ENCODE results near the gene ACTR3C. TPM values are rescaled to one million over a fixed set of nuclear protein-coding genes. Genes with fewer than 3 reads are reported as not detected.

The ACTR3C gene
- total RNA-seq, 1 experiment from 2014 or later, result 2.2 TPM

GRCh38 chr7:150343225-150343624 is 19.9 kb upstream of the ACTR3C start:
- Histone ChIP-seq H3K27ac (ENCODE audit: insufficient read length, low read depth, low read length) (no peak overlapping the region), H3K9me3 (ENCODE audit: control insufficient read depth, low read depth, low read length) (peaks cover 7% of the 10 kb centered on the region), H2BK12ac (ENCODE audit: insufficient read length, low read depth, low read length) (no peak overlapping the region), H2BK5ac (ENCODE audit: insufficient read length, low read length) (no peak overlapping the region), H4K20me1 (ENCODE audit: control insufficient read depth, insufficient read depth, insufficient read length) (no peaks in the 10 kb centered on the region), H3K27me3 (ENCODE audit: insufficient read depth, low read length) (peaks cover 16% of the 10 kb centered on the region), H3K4me2 (ENCODE audit: insufficient read depth, insufficient read length, low read length) (no peak overlapping the region), H2BK15ac (ENCODE audit: low read depth, low read length) (no peak overlapping the region), H2AFZ (ENCODE audit: low read length) (no peak overlapping the region), H2BK20ac (ENCODE audit: low read depth, low read length, poor library complexity, severe bottlenecking) (no peak overlapping the region), H3K4ac (ENCODE audit: low read depth, low read length) (no peak overlapping the region), H3K14ac (ENCODE audit: insufficient read depth, low read length) (no peak overlapping the region), H2AK5ac (ENCODE audit: insufficient read length, low read length) (no peak overlapping the region), H3K18ac (ENCODE audit: insufficient read length, low read depth, low read length) (no peak overlapping the region), H4K8ac (replicated peaks; ENCODE audit: insufficient read length, low read depth, low read length) (no peak overlapping the region), H3T11ph (ENCODE audit: low read length) (no peak overlapping the region), H3K79me2 (ENCODE audit: insufficient read depth, low read length) (no peaks in the 10 kb centered on the region), H3K23ac (ENCODE audit: insufficient read length, low read depth, low read length) (no peak overlapping the region), H2BK120ac (ENCODE audit: low read depth, low read length, poor library complexity, severe bottlenecking) (no peak overlapping the region), H3K56ac (ENCODE audit: insufficient read length, low read depth, low read length) (no peak overlapping the region), H3K79me1 (ENCODE audit: insufficient read depth, low read depth, low read length, poor library complexity, severe bottlenecking) (no peaks in the 10 kb centered on the region), H3K4me1 (ENCODE audit: insufficient read depth, low read length) (no peaks in the 10 kb centered on the region), H3K23me2 (ENCODE audit: insufficient read length, low read depth, low read length, poor library complexity, severe bottlenecking) (peaks cover 16% of the 10 kb centered on the region), H3K9ac (ENCODE audit: extremely low read depth, insufficient read length, low read length) (no peak overlapping the region), H4K91ac (ENCODE audit: insufficient read length, low read depth, low read length) (no peak overlapping the region), H4K5ac (ENCODE audit: insufficient read length, low read depth, low read length) (no peak overlapping the region)
- peaks cover 13 to 22% of the 10 kb centered on the region in 2 experiments for H3K9me3 Mint-ChIP-seq
- peaks cover 34 to 40% of the 10 kb centered on the region in 2 experiments for H3K4me1 Mint-ChIP-seq
- H3K4me3 Mint-ChIP-seq, result peak overlapping the region in 1 of 2 experiments; percentile 47; a peak in 1 of 5 replicates
- H3K27me3 Mint-ChIP-seq (ENCODE audit: low read depth), result peaks cover 72% of the 10 kb centered on the region
- no CpG with 5 or more reads among the region's 2 CpGs for WGBS (ENCODE audit: extremely low coverage, insufficient read length, low lambda C conversion rate)
- H3K27ac Mint-ChIP-seq, result no peak overlapping the region; a peak in 1 of 7 replicates
- TF ChIP-seq, protein P1, sequence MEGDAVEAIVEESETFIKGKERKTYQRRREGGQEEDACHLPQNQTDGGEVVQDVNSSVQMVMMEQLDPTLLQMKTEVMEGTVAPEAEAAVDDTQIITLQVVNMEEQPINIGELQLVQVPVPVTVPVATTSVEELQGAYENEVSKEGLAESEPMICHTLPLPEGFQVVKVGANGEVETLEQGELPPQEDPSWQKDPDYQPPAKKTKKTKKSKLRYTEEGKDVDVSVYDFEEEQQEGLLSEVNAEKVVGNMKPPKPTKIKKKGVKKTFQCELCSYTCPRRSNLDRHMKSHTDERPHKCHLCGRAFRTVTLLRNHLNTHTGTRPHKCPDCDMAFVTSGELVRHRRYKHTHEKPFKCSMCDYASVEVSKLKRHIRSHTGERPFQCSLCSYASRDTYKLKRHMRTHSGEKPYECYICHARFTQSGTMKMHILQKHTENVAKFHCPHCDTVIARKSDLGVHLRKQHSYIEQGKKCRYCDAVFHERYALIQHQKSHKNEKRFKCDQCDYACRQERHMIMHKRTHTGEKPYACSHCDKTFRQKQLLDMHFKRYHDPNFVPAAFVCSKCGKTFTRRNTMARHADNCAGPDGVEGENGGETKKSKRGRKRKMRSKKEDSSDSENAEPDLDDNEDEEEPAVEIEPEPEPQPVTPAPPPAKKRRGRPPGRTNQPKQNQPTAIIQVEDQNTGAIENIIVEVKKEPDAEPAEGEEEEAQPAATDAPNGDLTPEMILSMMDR (conservative IDR thresholded peaks at IDR 0.05), result no peak
- no peak for DNase-seq
- H3K36me3 Mint-ChIP-seq (ENCODE audit: insufficient read depth in 1 of 3, low read depth in 3 of 3), result peaks cover 9 to 27% (median 22%) of the 10 kb centered on the region in 3 experiments

Measured in H9 (cell line).